Sigmoid colon (tissue), 4 donors: ENCODE results near the gene OR6K2.
"Not testable (repeated sequence)": the region's sequence is repeated elsewhere in the genome, so short reads cannot be mapped to it uniquely, and the experiment has no call there.

ENCODE experiments used
- EP300 ChIP-seq, 4 donors: sonication (generic); formaldehyde crosslinking; IDR thresholded peaks; one replicate each; pipeline ENCODE4 v1.6.1; 2017; ENCODE audit warnings: antibody characterized with exemption in 4 of 4
- TF ChIP-seq, protein P1 (sequence below), 4 experiments: fragments of 450-650 bp in 3 of 4; fragments of 200-600 bp in 1 of 4; IDR thresholded peaks; one replicate each; pipeline ENCODE4 v1.5.1; 2016 to 2019; ENCODE audit warnings: antibody characterized with exemption in 4 of 4, mild to moderate bottlenecking in 3 of 4, moderate library complexity in 2 of 4

GRCh38 chr1:158691149-158691548 is 9.3 kb downstream of the OR6K2 start:
- TF ChIP-seq, protein P1, sequence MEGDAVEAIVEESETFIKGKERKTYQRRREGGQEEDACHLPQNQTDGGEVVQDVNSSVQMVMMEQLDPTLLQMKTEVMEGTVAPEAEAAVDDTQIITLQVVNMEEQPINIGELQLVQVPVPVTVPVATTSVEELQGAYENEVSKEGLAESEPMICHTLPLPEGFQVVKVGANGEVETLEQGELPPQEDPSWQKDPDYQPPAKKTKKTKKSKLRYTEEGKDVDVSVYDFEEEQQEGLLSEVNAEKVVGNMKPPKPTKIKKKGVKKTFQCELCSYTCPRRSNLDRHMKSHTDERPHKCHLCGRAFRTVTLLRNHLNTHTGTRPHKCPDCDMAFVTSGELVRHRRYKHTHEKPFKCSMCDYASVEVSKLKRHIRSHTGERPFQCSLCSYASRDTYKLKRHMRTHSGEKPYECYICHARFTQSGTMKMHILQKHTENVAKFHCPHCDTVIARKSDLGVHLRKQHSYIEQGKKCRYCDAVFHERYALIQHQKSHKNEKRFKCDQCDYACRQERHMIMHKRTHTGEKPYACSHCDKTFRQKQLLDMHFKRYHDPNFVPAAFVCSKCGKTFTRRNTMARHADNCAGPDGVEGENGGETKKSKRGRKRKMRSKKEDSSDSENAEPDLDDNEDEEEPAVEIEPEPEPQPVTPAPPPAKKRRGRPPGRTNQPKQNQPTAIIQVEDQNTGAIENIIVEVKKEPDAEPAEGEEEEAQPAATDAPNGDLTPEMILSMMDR (IDR thresholded peaks at IDR 0.05): not testable (repeated sequence)
- TF ChIP-seq EP300 (IDR thresholded peaks at IDR 0.05): not testable (repeated sequence)
